ENCODE measurements around the gene SOX6. TPM values are rescaled to one million over a fixed set of nuclear protein-coding genes. Genes with fewer than 3 reads are reported as not detected.

The SOX6 gene
- total and polyA plus RNA-seq, 12 donors = 0.80 to 43.0 (median 21.2) TPM

DNA sequence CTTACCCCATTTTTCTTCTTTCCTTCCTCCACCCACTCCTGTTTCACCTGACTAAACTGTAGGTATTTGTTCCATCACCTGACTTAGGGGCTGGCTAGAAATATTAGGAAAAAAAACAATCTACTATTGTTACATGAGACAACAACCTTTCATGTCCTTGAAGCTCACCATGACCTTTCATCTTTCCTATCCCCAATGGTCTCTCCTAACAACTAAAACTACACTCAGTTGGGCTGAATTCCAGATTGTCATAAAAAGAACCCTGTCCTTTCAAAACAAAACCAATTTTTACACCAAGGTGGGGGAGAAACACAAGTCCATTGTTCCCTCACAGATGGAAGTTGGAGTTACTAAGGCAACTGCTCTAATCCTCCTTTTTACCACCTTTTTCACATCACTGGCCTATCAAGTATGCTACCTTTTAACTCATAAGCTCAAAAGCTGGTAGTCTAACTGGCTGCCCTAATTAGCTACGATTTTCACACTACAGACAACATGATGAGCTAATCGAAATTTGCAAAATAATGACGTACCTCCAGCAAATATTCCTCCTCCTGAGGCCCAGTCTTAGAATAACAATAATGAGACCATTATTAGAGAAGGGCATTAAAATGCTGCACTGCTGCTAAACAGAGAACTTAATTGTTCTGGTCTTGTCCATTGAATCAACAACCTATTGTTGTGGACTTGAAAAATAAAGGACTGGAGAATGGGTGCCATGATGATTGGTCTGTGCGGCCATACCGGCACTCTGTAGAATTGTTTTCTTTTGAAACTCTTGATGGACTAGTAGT is 46.5 kb upstream of the SOX6 start:
- Histone ChIP-seq H3K9me3 (no peaks in the 10 kb centered on the region), H3K36me3 (no peaks in the 10 kb centered on the region), H3K27ac (no peak overlapping the region), H3K4me1 (peaks cover 0 to 10% (median 0%) of the 10 kb centered on the region in 9 donors), H3K4me3 (no peak overlapping the region), H3K27me3 (no peaks in the 10 kb centered on the region)
- no peak for DNase-seq
- TF ChIP-seq, protein P1, sequence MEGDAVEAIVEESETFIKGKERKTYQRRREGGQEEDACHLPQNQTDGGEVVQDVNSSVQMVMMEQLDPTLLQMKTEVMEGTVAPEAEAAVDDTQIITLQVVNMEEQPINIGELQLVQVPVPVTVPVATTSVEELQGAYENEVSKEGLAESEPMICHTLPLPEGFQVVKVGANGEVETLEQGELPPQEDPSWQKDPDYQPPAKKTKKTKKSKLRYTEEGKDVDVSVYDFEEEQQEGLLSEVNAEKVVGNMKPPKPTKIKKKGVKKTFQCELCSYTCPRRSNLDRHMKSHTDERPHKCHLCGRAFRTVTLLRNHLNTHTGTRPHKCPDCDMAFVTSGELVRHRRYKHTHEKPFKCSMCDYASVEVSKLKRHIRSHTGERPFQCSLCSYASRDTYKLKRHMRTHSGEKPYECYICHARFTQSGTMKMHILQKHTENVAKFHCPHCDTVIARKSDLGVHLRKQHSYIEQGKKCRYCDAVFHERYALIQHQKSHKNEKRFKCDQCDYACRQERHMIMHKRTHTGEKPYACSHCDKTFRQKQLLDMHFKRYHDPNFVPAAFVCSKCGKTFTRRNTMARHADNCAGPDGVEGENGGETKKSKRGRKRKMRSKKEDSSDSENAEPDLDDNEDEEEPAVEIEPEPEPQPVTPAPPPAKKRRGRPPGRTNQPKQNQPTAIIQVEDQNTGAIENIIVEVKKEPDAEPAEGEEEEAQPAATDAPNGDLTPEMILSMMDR (IDR thresholded peaks at IDR 0.05) = no peak
- intact Hi-C loops (cut with DNase I) = no loop called here
- WGBS, 2 donors = 77 to 79% methylated on average over 5 of the region's 5 CpGs
- no peak for ATAC-seq

DNA sequence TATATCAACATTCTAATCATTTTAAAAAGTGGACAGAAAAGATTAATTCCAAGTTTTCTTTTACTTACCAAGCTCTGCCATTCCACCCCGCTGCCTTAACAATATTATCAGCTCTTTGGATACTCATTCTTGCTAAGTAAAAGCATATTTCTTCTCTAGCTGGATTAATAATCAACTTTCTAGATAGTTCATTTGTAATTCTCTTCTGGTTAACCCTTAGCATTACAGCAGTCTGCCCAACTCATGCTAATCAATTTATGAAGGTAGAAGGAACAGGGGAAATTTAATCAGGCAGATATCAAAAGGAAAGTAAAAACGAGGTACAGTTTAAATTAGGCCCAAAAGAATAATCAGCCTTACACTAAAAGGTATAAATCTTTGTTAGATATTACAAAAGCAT is 41.0 kb upstream of the SOX6 start:
- WGBS, 2 donors = 58 to 70% methylated on average over 2 of the region's 2 CpGs

DNA sequence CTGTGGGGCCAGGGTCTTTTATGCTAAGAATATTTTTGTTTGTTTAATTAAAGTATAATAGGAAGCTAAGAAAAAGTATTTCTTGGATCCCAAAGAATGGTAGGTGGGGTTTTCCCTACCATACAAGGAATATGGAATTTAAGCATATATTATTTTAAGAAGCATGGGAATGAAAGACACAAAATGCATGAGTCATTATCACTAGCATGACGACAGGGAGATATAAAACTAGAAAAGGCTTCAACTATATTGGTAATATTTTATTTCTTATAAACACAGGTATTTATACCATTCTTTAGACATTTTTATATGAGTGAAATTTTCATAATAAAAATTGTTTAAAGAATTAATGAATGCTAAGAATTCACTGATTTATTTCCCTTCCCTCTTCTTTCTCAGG is 39.3 kb upstream of the SOX6 start:
- intact Hi-C loops (cut with DNase I) = no loop called here
- peaks cover 0 to 23% (median 9%) of the 10 kb centered on the region in 9 donors for H3K4me1 ChIP-seq
- TF ChIP-seq, protein P1 (IDR thresholded peaks at IDR 0.05) = no peak
- no peaks in the 10 kb centered on the region for H3K27me3 ChIP-seq
- H3K9me3 ChIP-seq = no peaks in the 10 kb centered on the region
- H3K36me3 ChIP-seq = no peaks in the 10 kb centered on the region
- DNase-seq = no peak
- H3K27ac ChIP-seq = no peak overlapping the region
- 48 to 50% methylated on average over 1 of the region's 1 CpG for WGBS, 2 donors
- ATAC-seq = no peak
- H3K4me3 ChIP-seq = no peak overlapping the region

More for the DNA sequence above, 41.0 kb upstream of the SOX6 start:
- no peak for ATAC-seq
- Histone ChIP-seq H3K27ac (no peak overlapping the region), H3K27me3 (no peaks in the 10 kb centered on the region), H3K4me1 (peaks cover 0 to 24% (median 9%) of the 10 kb centered on the region in 9 donors), H3K36me3 (no peaks in the 10 kb centered on the region), H3K9me3 (no peaks in the 10 kb centered on the region), H3K4me3 (no peak overlapping the region)
- TF ChIP-seq, protein P1 (IDR thresholded peaks at IDR 0.05) = no peak
- DNase-seq = no peak
- intact Hi-C loops (cut with DNase I) = no loop called here

DNA sequence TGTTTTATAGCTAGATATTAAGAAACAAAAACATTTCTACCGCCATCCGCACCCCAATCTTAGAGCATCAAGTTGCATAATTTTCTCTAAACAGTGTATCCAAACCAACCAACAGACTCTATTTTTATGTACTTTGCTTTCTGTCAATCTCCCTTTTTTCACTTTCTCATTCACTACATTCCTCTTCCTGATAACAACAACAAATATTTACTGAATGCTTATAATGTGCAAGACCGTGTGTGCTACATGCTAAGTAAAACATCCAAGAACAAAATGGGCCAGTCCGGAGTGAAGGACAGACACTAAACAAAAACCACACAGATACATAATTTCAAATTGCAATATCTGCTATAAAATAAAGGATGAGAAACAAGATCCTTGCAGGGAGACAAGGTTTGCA is 38.6 kb upstream of the SOX6 start:
- ATAC-seq = no peak
- Histone ChIP-seq H3K4me1 (peaks cover 0 to 23% (median 9%) of the 10 kb centered on the region in 9 donors), H3K27ac (no peak overlapping the region), H3K4me3 (no peak overlapping the region), H3K9me3 (no peaks in the 10 kb centered on the region), H3K36me3 (no peaks in the 10 kb centered on the region), H3K27me3 (no peaks in the 10 kb centered on the region)
- WGBS, 2 donors = 79 to 80% methylated on average over 4 of the region's 4 CpGs
- TF ChIP-seq, protein P1 (IDR thresholded peaks at IDR 0.05) = no peak
- no peak for DNase-seq
- intact Hi-C loops (cut with DNase I) = no loop called here
